Stomach (tissue), 4 donors: ENCODE data around the gene SUPT20H.

Experiments used
- POLR2A ChIP-seq, 4 donors: fragments of 450-650 bp; IDR thresholded peaks; one replicate each; pipeline ENCODE4 v1.6.1; 2016; ENCODE audit warnings: antibody characterized with exemption in 4 of 4, control low read depth in 2 of 4, mild to moderate bottlenecking in 1 of 4, moderate library complexity in 1 of 4
- TF ChIP-seq, protein P1 (sequence below), 7 experiments: fragments of 450-650 bp in 4 of 7; fragments of 200-600 bp in 3 of 7; sonication (generic) in 3 of 7; IDR thresholded peaks; one replicate each; pipeline ENCODE4 v1.5.1; 2016 to 2019; ENCODE audit warnings: antibody characterized with exemption in 7 of 7, control low read depth in 2 of 7, mild to moderate bottlenecking in 1 of 7

DNA sequence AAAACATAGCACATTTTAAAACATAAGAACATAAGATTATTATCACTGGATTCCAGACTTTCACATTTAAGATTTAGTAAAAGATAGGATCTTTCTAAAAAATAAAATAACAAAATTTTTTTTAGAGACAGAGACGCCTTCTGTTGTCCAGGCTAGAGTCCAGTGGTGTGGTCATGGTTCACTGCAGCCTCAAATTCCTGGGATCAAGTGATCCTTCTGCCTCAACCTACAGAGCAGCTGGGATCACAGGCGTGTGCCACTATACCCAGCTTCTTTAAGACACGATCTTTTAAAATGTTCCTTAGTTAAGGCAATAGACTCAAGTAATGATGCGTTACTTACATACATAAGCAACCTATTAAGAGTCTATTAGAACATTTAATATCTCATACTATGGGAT, 93.1 kb downstream of the SUPT20H start:
- TF ChIP-seq, protein P1, sequence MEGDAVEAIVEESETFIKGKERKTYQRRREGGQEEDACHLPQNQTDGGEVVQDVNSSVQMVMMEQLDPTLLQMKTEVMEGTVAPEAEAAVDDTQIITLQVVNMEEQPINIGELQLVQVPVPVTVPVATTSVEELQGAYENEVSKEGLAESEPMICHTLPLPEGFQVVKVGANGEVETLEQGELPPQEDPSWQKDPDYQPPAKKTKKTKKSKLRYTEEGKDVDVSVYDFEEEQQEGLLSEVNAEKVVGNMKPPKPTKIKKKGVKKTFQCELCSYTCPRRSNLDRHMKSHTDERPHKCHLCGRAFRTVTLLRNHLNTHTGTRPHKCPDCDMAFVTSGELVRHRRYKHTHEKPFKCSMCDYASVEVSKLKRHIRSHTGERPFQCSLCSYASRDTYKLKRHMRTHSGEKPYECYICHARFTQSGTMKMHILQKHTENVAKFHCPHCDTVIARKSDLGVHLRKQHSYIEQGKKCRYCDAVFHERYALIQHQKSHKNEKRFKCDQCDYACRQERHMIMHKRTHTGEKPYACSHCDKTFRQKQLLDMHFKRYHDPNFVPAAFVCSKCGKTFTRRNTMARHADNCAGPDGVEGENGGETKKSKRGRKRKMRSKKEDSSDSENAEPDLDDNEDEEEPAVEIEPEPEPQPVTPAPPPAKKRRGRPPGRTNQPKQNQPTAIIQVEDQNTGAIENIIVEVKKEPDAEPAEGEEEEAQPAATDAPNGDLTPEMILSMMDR (IDR thresholded peaks at IDR 0.05), result no peak
- no peak for TF ChIP-seq POLR2A (IDR thresholded peaks at IDR 0.05)
